Mesothelial cell of epicardium (in vitro differentiated cells): ENCODE measurements around the gene ADGRG3. TPM values are rescaled to one million over a fixed set of nuclear protein-coding genes. Genes with fewer than 3 reads are reported as not detected.
A peak's percentile ranks its signal among the peaks of the same experiment; 100 is the strongest.

Source experiments
- DNase-seq, 2 experiments: peaks; one replicate each; pipeline ENCODE4 v3.0.0; 2021; ENCODE audit warnings: low spot score in 2 of 2; ENCODE audit not compliant: unreplicated experiment in 2 of 2
- H3K27ac Mint-ChIP-seq: 2 replicates; pipeline ENCODE4 v1.8.0; 2021; ENCODE audit warnings: mixed read lengths
- H3K27me3 Mint-ChIP-seq: 2 replicates; pipeline ENCODE4 v1.8.0; 2021; ENCODE audit warnings: low read depth, mixed read lengths
- H3K36me3 Mint-ChIP-seq: 2 replicates; pipeline ENCODE4 v1.8.0; 2021; ENCODE audit warnings: mixed read lengths
- H3K4me1 Mint-ChIP-seq: 2 replicates; pipeline ENCODE4 v1.8.0; 2021; ENCODE audit warnings: mixed read lengths
- H3K4me3 Mint-ChIP-seq: 2 replicates; pipeline ENCODE4 v1.8.0; 2021; ENCODE audit warnings: mild to moderate bottlenecking, moderate library complexity, mixed read lengths
- H3K9me3 Mint-ChIP-seq: 2 replicates; pipeline ENCODE4 v1.8.0; 2021; ENCODE audit warnings: mixed read lengths
- CTCF ChIP-seq: fragments of 200-600 bp; sonication (generic); IDR thresholded peaks from one replicate; pipeline ENCODE4 v1.5.0; 2021; ENCODE audit warnings: antibody characterized with exemption; ENCODE audit not compliant: unreplicated experiment
- total RNA-seq: library from RNA; stranded (reverse); gene quantifications from 3 replicates; pipeline ENCODE4 v1.2.1, GENCODE V29; 2021

ADGRG3 gene
- total RNA-seq, 1 donor from 2014 or later = not detected

GRCh38 chr16:57635266-57636097, 32.6 kb upstream of the ADGRG3 start:
- Mint-ChIP-seq H3K27ac (no peak overlapping the region), H3K9me3 (no peaks in the 10 kb centered on the region), H3K4me3 (no peak overlapping the region), H3K4me1 (peaks cover 25% of the 10 kb centered on the region), H3K36me3 (no peaks in the 10 kb centered on the region), H3K27me3 (no peaks in the 10 kb centered on the region)
- DNase-seq = no peak
- no peak for TF ChIP-seq CTCF

- no peaks in the 10 kb centered on the region for H3K27me3 Mint-ChIP-seq
- no peak for DNase-seq
- TF ChIP-seq CTCF = no peak
- H3K4me3 Mint-ChIP-seq = no peak overlapping the region
- H3K27ac Mint-ChIP-seq = no peak overlapping the region
- peaks cover 22% of the 10 kb centered on the region for H3K4me1 Mint-ChIP-seq
- no peaks in the 10 kb centered on the region for H3K36me3 Mint-ChIP-seq
- no peaks in the 10 kb centered on the region for H3K9me3 Mint-ChIP-seq
Observed at GRCh38 chr16:57636184-57636583, 31.9 kb upstream of the ADGRG3 start.

DNA sequence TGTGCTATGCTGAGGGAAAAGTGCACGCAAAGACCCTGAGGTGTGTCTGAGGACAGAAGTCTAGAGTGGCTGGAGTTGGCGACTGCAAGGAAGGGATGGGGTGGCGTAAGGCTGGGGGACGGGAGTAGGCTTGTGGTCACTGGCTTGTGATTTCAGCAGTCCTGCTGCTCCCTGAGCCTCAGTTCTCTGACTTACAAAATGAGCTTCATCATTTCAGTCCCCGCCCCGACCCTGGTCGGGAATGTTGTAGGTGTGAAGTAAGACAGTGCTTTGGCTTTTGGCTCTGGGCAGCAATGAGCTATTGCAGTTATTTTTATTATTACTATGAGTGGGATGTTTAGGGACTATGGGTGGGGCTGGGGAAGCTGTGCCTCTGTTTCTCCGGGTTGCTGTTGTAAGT, 31.1 kb upstream of the ADGRG3 start:
- H3K27ac Mint-ChIP-seq = peak overlapping the region; percentile 43
- TF ChIP-seq CTCF = no peak
- H3K9me3 Mint-ChIP-seq = no peaks in the 10 kb centered on the region
- H3K27me3 Mint-ChIP-seq = no peaks in the 10 kb centered on the region
- DNase-seq = no peak
- no peaks in the 10 kb centered on the region for H3K36me3 Mint-ChIP-seq
- H3K4me3 Mint-ChIP-seq = no peak overlapping the region
- H3K4me1 Mint-ChIP-seq = peaks cover 22% of the 10 kb centered on the region

DNA sequence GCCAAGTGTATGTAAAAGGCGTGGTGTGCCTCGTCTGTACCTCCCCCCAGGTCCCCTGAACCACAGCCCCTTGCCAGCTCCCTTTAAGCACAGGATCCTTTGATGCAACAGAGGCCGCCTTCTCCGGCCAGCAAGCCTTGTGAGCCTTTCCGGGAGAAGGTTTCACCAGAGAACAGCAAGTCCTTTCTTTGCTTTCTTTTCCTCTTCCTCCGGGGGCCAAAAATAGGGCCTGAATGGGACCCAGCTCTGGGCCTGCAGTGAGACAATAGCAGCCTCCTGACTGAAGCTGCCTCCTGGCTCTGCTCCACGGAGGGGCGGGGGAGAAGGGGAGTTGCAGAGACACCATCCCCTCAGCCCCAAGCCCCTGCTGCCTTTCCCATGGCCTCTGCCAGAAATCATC, 30.7 kb upstream of the ADGRG3 start:
- H3K4me3 Mint-ChIP-seq = no peak overlapping the region
- peaks cover 22% of the 10 kb centered on the region for H3K4me1 Mint-ChIP-seq

GRCh38 chr16:57637965-57638364, 30.1 kb upstream of the ADGRG3 start:
- DNase-seq = no peak
- TF ChIP-seq CTCF = no peak
- no peaks in the 10 kb centered on the region for H3K9me3 Mint-ChIP-seq
- no peak overlapping the region for H3K4me3 Mint-ChIP-seq
- no peak overlapping the region for H3K27ac Mint-ChIP-seq
- H3K27me3 Mint-ChIP-seq = no peaks in the 10 kb centered on the region
- peaks cover 22% of the 10 kb centered on the region for H3K4me1 Mint-ChIP-seq
- no peaks in the 10 kb centered on the region for H3K36me3 Mint-ChIP-seq

More for the DNA sequence above, 30.7 kb upstream of the ADGRG3 start:
- no peaks in the 10 kb centered on the region for H3K36me3 Mint-ChIP-seq
- TF ChIP-seq CTCF = no peak
- no peaks in the 10 kb centered on the region for H3K9me3 Mint-ChIP-seq
- no peak for DNase-seq
- H3K27me3 Mint-ChIP-seq = no peaks in the 10 kb centered on the region
- H3K27ac Mint-ChIP-seq = peak overlapping the region; percentile 43
